ENCODE measurements around the gene PLD2.
A peak's percentile ranks its signal among the peaks of the same experiment; 100 is the strongest.

PLD2 gene

DNA sequence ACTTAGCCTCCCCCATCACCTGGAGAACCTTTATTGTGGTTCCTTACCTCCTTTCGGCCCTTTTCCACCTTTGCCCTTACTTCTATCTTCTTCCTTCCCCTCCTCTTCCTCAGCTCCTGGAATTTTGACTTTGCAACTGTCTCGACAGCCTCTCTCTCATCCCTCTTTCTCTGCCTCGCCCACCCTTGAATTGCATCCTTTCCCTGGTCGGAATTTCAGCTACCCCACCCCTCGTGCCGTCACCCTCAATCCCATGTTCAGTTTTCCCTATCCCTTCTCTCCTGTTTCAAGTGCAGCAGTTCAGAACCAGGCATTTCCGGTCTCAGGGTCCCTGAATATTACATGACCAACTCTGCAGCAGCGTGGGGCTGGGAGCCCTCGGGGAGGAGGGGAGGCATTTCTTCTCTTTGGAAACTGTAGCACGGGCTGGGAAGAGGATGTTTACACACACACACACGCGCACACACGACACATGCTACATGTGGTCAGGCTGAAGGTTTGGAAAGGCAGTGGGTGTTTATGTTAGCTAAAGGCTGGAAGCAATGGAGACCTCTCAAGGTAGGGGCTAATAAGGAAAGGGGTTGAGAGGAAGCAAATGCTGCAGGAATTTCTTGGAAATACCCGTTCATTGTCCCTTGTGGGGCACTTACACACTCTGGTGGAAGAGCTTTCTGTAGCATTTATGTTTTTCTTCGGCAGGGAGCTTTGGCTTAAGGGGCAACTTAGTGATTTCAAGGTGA, 27.2 kb downstream of the PLD2 start:
- peak; percentile 69 for DNase-seq

- no peak for DNase-seq
Measured at GRCh38 chr17:4834681-4835020, 27.7 kb downstream of the PLD2 start.

- no peak for DNase-seq
Measured at GRCh38 chr17:4836221-4836620, 29.3 kb downstream of the PLD2 start.

DNA sequence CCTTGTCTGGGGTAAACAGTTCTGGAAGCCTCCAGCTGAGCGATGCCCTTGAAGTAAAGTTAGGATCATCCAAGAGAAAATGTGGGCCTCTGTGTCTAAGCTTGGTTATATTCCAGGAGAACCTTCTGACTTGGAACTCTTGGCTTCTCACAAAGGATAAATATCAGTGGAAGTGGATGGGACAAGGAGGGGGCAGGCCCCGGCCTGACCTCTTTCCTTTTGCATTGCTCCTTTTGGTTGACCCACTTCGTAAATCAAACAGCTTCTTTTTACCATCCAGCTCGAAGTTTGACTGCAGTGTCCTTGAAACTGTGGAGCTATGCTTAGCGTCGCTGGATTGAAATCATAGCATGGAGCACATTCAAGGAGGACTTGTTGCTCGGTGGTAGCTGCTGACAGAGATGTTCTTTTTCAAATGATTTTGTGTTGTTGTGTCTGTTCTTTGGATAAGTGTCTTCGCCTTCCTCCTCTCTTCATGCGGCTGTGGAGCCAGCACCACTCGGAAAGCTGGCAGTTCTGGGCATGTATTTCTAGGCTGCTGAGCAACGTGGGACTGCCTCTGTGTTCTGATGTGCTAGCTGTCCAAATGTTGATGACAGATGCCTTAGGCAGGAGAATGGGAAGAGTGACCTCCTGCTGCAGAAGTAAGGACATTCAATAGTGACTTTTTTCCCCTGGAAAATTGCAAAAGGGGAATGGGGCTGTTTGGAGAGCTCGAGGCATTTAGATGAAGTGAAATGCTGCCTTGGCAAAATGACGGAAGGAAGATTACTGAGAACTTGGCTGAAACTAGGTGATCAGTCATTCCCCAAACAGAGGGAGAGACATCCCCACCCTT, 30.7 kb downstream of the PLD2 start:
- DNase-seq, result no peak

- no peak for DNase-seq
Measured at GRCh38 chr17:4838309-4838785, 31.4 kb downstream of the PLD2 start.

DNA sequence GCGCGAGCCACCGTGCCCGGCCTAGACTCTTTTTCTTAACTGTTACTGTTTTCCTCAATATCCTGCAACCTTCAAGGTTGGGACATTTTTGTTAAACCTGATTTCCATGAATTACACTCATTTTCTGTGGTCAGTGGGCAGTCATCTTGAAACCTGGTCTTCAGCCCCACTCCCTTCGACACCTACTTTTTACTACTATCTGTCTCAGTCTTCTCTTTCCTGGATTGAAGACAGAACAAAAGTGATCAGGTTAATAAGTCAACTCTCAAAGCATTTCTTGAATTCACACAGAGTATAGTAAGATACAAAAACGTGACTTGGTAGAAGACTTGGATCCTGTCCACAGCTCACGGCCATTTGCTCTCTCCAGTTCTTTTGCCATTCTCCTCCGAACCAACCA, 32.3 kb downstream of the PLD2 start:
- DNase-seq, result no peak

DNA sequence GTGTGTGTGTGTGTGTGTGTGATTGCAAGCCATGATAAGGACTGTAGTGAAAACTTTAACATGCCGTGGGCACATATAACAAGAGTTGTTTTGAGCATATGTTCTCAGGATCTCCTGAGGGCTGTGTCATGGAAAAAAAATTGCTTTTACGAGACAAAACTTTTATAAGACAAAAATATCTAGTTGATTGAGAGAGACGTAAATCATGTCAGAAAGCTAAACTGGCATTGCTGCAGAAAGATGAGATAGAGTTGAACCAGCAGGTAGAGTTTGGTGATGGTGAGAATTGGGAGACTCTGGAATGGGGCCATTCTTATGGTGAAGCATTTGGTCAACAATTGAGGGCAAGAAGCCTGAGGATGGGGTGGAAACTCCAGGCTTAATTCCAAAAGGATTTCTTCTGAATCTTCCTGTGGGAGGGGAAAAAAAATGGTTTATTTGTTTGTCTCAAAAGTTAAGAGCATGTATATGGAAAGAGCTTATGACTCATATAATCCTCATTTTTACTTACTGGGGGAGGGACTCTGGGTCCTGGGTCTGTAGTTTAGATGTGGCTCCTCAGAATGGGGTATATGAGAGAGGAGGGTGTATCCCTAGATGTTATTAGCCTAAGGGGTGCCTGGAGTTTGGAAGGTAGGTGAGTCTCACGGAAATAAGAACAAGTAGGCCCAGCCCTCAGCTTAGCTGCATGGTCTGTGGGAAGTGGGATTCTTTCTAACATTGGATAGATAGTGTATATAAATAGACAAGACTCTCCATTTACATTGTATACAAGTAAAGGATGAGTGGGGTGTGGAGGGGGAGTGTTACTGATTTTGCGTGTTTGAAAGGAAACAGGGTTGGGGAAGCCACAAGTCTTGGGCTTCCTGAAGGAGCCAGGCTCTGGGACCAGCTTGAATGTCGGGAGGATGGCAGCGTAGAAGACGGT, 33.3 kb downstream of the PLD2 start:
- DNase-seq, result no peak

GRCh38 chr17:4840893-4841242, 33.9 kb downstream of the PLD2 start:
- DNase-seq, result no peak

DNA sequence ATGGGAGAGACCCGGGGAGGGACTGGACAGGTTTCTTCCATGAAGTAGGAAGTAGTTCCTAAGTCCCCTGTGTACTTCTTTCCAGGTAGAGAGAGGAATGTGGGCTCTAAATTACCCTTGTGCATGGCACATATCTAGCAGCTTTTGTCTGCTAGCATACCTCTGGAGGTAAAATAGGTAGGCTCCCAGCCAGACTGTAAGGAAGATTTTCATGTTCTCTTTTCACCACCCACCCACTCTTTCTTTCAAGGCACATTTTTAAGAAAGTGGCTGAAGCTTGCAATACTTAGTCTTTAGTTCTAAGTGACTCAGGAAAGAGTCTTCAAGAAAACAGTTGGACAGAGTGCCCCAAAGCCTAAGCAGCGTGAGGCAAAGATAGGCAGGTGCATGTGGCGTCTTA, 35.4 kb downstream of the PLD2 start:
- no peak for DNase-seq

DNA sequence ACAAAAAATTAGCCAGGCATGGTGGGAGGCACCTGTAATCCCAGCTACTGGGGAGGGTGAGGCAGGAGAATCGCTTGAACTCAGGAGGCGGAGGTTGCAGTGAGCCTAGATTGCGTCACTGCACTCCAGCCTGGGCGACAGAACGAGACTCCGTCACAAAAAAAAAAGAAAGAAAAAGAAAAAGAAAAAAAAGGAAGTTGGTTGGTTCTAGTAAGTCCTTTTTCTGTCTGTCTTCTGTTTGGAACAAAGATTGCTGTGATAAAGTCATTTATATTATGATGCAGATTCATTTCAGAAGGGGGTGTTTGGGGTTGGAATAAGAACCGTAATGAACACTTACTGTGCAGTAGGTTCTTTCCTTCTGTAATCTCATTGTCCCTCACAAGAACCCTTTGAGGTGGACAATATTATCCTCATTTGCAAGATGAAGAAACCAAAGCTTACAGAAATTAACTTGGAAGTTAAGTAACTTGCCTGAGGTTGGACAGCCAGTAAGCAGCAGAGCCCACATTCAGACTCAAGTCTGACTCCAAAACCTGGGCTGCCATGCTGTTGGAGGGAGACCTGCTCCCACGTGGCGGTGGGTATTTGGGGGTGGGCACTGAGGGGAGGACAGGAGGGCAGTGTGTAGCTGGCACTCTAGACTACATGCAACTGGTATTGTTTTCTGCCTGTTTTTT, 36.5 kb downstream of the PLD2 start:
- no peak for DNase-seq

DNA sequence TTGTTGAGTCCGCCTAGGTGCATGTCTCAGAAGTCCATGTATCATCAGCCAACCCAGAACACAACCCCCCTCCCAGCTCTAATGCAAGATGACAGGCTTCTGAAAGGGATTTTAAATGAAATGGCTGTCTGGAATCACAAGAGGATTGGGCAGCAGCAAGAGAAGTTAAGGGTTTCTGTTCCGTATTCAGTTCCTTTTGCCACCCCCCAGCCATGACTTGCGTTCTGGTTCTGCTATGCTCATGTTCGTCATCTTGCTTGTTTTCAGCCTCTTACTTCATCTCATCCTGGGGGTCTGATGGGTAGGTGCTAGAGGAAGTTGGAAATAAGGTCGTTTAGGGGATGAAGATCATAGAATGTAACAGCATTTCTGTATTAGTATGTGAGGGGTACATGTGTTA, 38.2 kb downstream of the PLD2 start:
- no peak for DNase-seq

DNA sequence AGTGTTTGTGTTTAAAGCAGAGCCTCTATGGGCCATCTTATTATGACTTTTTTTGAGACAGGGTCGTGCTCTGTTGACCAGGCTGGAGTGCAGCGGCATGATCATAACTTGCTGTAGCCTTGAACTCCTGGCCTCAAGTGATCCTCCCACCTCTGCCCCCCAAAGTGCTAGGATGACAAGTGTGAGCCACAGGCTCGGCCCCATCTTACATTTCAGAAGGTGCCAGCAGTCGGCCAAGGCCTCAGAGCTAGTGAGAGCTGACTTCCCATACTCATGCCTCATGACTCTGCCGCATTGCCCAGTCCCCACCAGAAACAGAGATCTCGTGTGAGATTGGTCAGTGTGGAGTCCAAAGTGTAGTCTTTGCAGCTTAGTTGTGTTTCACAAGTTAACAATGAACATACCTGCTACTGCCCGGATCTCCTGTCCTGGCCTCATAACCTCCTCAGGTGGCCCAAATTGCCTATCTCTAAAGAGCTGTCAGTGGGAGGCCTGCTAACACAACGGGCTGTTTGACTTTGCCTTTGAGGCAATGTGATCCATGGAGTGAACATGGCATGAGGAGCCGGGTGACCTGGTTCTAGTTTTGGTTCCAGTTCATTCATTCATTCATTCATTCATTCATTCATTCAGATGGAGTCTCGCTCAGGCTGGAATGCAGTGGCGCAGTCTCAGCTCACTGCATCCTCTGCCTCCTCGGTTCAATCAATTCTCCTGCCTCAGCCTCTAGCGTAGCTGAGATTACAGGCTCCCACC, 39.9 kb downstream of the PLD2 start:
- DNase-seq, result no peak

DNA sequence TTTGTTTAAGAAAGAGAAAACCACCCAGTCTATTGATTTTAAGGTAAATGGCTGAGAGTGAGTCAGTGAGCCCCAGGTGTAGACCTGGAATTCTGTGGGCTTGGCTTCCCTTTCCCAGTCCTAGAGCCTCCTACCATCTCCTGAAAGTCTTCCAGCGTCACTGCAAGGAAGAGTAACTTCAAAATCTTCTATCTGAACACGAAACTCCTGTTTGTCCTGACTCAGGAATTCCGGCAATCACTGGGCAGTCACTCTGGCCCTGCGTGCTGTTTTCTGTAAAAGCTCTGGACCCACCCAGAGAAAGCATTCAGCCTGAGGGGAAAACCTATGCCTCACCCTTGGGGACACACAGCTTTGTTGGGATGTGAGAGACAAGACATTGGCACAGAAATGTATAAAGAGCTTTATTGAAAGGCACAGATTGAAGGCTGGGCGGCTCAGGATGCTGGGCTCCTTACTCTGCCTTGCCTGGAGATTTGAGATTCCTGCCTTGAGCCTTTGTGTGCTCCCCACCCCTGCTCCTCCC, 42.1 kb downstream of the PLD2 start:
- peak; percentile 62 for DNase-seq

GRCh38 chr17:4850246-4850645, 43.3 kb downstream of the PLD2 start:
- no peak for DNase-seq

DNA sequence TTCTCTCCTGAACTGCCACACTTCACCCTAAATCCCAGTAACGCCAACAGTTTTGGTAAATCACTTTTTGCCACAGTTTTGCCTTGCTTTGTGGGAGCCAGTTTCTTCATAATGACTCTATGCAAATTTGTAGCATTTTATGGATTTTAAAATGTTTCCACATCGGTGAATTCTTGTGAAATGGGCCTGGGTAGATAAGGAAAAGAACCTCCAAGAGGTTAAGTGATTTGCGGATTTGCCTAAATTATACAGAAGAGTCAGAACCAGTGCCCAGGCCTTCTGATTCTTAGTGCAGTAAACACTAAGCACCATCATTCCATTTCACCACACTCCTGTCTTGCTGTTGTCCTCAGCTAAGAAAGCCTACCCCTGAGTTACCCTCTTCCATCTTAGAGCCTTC, 44.1 kb downstream of the PLD2 start:
- DNase-seq, result no peak

GRCh38 chr17:4852567-4853207, 45.7 kb downstream of the PLD2 start:
- DNase-seq, result peak; percentile 73

DNA sequence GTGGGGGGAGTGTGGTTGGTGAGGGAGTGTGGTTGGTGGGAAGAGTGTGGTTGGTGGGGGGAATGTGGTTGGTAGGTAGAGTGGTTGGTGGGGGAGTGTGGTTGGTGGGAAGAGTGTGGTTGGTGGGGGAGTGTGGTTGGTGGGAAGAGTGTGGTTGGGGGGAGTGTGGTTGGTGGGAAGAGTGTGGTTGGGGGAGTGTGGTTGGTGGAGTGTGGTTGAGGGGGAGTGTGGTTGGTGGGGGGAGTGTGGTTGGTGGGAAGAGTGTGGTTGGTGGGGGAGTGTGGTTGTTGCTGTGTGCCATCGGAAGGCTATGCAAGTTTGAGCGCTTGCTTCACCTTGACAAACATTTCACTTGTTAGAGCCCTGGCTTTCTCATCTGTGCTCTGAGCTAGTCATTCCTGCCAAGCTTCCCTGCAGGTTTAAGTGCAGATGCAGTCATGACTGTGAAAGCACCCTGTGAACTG, 46.3 kb downstream of the PLD2 start:
- DNase-seq, result no peak

DNA sequence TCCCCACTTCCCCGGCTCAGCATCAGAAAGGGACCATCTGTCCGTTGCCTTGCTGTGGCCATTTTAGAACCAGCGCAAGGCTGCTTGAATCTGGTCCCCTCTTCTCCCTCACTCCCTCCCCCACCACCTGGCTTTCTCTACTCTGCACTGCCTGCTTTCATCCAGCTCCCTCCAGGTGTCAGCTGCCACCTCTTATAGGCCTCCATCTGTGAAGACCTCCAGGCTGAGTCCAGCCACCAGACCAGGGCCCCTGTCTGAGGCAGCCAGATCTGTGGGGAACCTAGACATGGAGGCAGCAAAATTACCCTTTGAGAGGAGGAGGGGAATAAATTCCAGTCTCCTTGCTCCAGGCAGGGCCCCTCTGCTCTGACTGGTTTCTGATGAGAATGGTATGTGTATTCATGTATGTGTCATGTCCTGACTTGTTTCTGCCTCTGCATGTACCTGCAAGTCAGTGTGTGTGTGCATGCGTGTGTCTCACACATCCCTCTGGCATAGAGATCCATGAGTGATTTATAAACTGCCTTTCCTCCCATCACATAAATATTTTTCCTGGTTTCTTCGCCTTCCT, 47.2 kb downstream of the PLD2 start:
- DNase-seq, result peak; percentile 32

DNA sequence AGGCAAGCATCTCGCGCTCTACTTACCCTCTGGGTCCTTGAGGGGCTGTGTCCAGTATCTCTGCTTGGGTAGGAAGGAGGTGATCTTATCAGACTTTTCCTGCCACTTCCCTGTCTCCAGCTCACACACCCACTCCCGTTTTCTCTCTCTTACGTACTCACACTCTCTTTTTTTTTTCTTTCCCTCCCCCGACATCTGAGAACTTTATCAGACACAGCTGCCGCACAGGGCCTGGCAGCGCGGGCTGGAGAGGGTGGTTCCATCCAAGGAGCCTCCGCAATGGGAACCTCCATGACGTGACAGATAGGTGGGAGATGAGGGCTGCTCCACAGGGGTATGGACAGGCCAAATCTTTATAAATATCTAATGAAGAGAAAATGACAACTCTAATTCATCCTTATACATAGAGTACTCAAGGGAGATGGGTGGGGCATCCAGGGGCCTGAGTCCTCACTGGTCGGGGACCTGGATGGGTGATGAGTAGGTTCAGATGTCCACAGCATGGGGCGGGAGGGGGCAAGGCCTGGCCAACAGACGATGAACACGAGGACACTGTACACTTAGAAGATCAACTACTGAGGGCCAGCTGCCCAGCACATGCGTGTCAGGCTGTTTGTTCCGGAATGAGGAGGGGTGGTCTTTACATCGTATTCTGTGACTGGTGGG, 49.5 kb downstream of the PLD2 start:
- no peak for DNase-seq

- DNase-seq, result no peak
Measured at GRCh38 chr17:4856937-4857314, 50.0 kb downstream of the PLD2 start.
